SW480 (cell line): ENCODE results near the gene EIF2B5.
"Not testable (repeated sequence)": the region's sequence is repeated elsewhere in the genome, so short reads cannot be mapped to it uniquely, and the experiment has no call there.

ENCODE experiments used
- DNase-seq: peaks from one replicate; pipeline ENCODE4 v3.0.0-alpha.2; 2016; ENCODE audit warnings: low spot score

The EIF2B5 gene

GRCh38 chr3:184145751-184146270, 10.7 kb downstream of the EIF2B5 start:
- DNase-seq: no peak

GRCh38 chr3:184148076-184148475, 12.9 kb downstream of the EIF2B5 start:
- no peak for DNase-seq

GRCh38 chr3:184149123-184149522, 14.0 kb downstream of the EIF2B5 start:
- no peak for DNase-seq

- not testable (repeated sequence) for DNase-seq
Observed at GRCh38 chr3:184149770-184150169, 14.6 kb downstream of the EIF2B5 start.

- DNase-seq: peak; percentile 81
Observed at GRCh38 chr3:184154885-184155643, 19.9 kb downstream of the EIF2B5 start, which contains the start of gene DVL3. TSS of gene DVL3 (plus strand) at chr3:184155377. CDS start at chr3:184155636, 259 bp downstream.

- DNase-seq: peak; percentile 20
Observed at GRCh38 chr3:184155644-184156521, 20.7 kb downstream of the EIF2B5 start.

GRCh38 chr3:184156522-184156955, 21.4 kb downstream of the EIF2B5 start:
- DNase-seq: peak; percentile 56

GRCh38 chr3:184157206-184157605, 22.0 kb downstream of the EIF2B5 start:
- DNase-seq: no peak

- no peak for DNase-seq
Observed at GRCh38 chr3:184158404-184158803, 23.2 kb downstream of the EIF2B5 start.

- no peak for DNase-seq
Observed at GRCh38 chr3:184160456-184160855, 25.3 kb downstream of the EIF2B5 start.

- DNase-seq: not testable (repeated sequence)
Observed at GRCh38 chr3:184162571-184163070, 27.5 kb downstream of the EIF2B5 start.

GRCh38 chr3:184164648-184165330, 29.6 kb downstream of the EIF2B5 start:
- no peak for DNase-seq

- DNase-seq: no peak
Observed at GRCh38 chr3:184165543-184165942, 30.4 kb downstream of the EIF2B5 start.

- DNase-seq: no peak
Observed at GRCh38 chr3:184166671-184167070, 31.5 kb downstream of the EIF2B5 start.

- no peak for DNase-seq
Observed at GRCh38 chr3:184167786-184168185, 32.6 kb downstream of the EIF2B5 start.

GRCh38 chr3:184168363-184169120, 33.4 kb downstream of the EIF2B5 start:
- DNase-seq: no peak

GRCh38 chr3:184169896-184170875, 35.0 kb downstream of the EIF2B5 start:
- no peak for DNase-seq

- no peak for DNase-seq
Observed at GRCh38 chr3:184171562-184171961, 36.4 kb downstream of the EIF2B5 start.

- DNase-seq: no peak
Observed at GRCh38 chr3:184172681-184173373, 37.7 kb downstream of the EIF2B5 start.
